GM19468 (cell line): Measurements from ENCODE around the gene PFKP.
"Not testable (repeated sequence)": the region's sequence is repeated elsewhere in the genome, so short reads cannot be mapped to it uniquely, and the experiment has no call there.

Experiments
- ATAC-seq: cut with Tn5 transposase; IDR thresholded peaks from one replicate; pipeline ENCODE4 v1.9.1; 2021; ENCODE audit warnings: mild to moderate bottlenecking, moderate library complexity, moderate number of reproducible peaks; ENCODE audit not compliant: unreplicated experiment; ENCODE audit errors: extremely low read depth

The PFKP gene

GRCh38 chr10:3147117-3147820 lies 79.9 kb downstream of the PFKP start:
- ATAC-seq: no peak

- no peak for ATAC-seq
Measured at GRCh38 chr10:3148041-3148440, 80.7 kb downstream of the PFKP start.

- no peak for ATAC-seq
Measured at GRCh38 chr10:3148994-3149393, 81.6 kb downstream of the PFKP start.

GRCh38 chr10:3149918-3150317 lies 82.6 kb downstream of the PFKP start:
- no peak for ATAC-seq

- no peak for ATAC-seq
Measured at GRCh38 chr10:3150366-3150765, 83.0 kb downstream of the PFKP start.

- no peak for ATAC-seq
Measured at GRCh38 chr10:3150961-3151360, 83.6 kb downstream of the PFKP start.

GRCh38 chr10:3151889-3152565 lies 84.7 kb downstream of the PFKP start:
- ATAC-seq: no peak

GRCh38 chr10:3152566-3152935 lies 85.2 kb downstream of the PFKP start:
- no peak for ATAC-seq

GRCh38 chr10:3154666-3155065 lies 87.3 kb downstream of the PFKP start:
- ATAC-seq: no peak

GRCh38 chr10:3159152-3159551 lies 91.8 kb downstream of the PFKP start:
- ATAC-seq: no peak

- ATAC-seq: no peak
Measured at GRCh38 chr10:3162533-3162932, 95.2 kb downstream of the PFKP start.

- ATAC-seq: no peak
Measured at GRCh38 chr10:3163879-3164278, 96.5 kb downstream of the PFKP start.

- ATAC-seq: no peak
Measured at GRCh38 chr10:3165196-3165595, 97.8 kb downstream of the PFKP start.

- ATAC-seq: no peak
Measured at GRCh38 chr10:3166496-3167290, 99.3 kb downstream of the PFKP start.

- no peak for ATAC-seq
Measured at GRCh38 chr10:3167611-3168330, 100.4 kb downstream of the PFKP start.

GRCh38 chr10:3169271-3169670 lies 101.9 kb downstream of the PFKP start:
- ATAC-seq: no peak

GRCh38 chr10:3169673-3170072 lies 102.3 kb downstream of the PFKP start:
- ATAC-seq: no peak

- ATAC-seq: not testable (repeated sequence)
Measured at GRCh38 chr10:3171488-3171887, 104.1 kb downstream of the PFKP start.

- ATAC-seq: no peak
Measured at GRCh38 chr10:3172081-3172445, 104.7 kb downstream of the PFKP start.

GRCh38 chr10:3172446-3173170 lies 105.3 kb downstream of the PFKP start, which contains the start of gene PITRM1:
Gene PITRM1 (minus strand): TSS chr10:3172782. CDS start chr10:3172772, 10 bp downstream.
- peak; percentile 97 for ATAC-seq
